Thyroid gland (tissue), 4 donors: ENCODE results near the gene ZNF480. TPM values are rescaled to one million over a fixed set of nuclear protein-coding genes. Genes with fewer than 3 reads are reported as not detected.
A peak's percentile ranks its signal among the peaks of the same experiment; 100 is the strongest.

Experiments
- DNase-seq, 2 donors: peaks; one replicate each; pipeline ENCODE4 v3.0.0-alpha.2; 2019
- H3K27ac ChIP-seq, 3 donors: fragments of 200-600 bp; sonication (generic); 1 replicate in 2 of 3; 2 replicates in 1 of 3; pipeline ENCODE4 v1.5.1; 2016 to 2019; ENCODE audit warnings: mild to moderate bottlenecking in 1 of 3, moderate library complexity in 1 of 3
- H3K27me3 ChIP-seq: fragments of 200-600 bp; sonication (generic); one replicate; pipeline ENCODE4 v1.5.1; 2019
- H3K36me3 ChIP-seq, 2 donors: fragments of 200-600 bp; sonication (generic); one replicate each; pipeline ENCODE4 v1.5.1; 2016 to 2019
- H3K4me1 ChIP-seq, 2 donors: fragments of 200-600 bp; sonication (generic); one replicate each; pipeline ENCODE4 v1.5.1; 2017 to 2019
- H3K4me3 ChIP-seq, 3 donors: fragments of 200-600 bp; sonication (generic); replicated peaks in 1 of 3; 1 replicate in 2 of 3; 2 replicates in 1 of 3; pipeline ENCODE4 v1.5.1; 2016; ENCODE audit warnings: mild to moderate bottlenecking in 1 of 3
- H3K9me3 ChIP-seq: fragments of 200-600 bp; sonication (generic); one replicate; pipeline ENCODE4 v1.5.1; 2017
- POLR2A ChIP-seq, 2 donors: fragments of 450-650 bp; IDR thresholded peaks; one replicate each; pipeline ENCODE4 v1.6.1; 2017; ENCODE audit warnings: antibody characterized with exemption in 2 of 2, mild to moderate bottlenecking in 2 of 2, moderate library complexity in 1 of 2
- WGBS, 2 donors: methylation state at CpG; one replicate each; pipeline ENCODE4 v1.1.5; 2017; 5-methylcytosine and 5-hydroxymethylcytosine counted together
- intact Hi-C: fragments of 100-400 bp; cut with DNase I; formaldehyde crosslinking; loops from one replicate; pipeline ENCODE4 v1.15.1; 2023
- total RNA-seq, 4 donors: library from RNA; depleted of rRNA; stranded (reverse); fragments of >200 nt; gene quantifications; one replicate each; pipeline ENCODE4 v1.2.3, GENCODE V29; 2016
- TF ChIP-seq, protein P1 (sequence below), 6 experiments: fragments of 200-600 bp in 3 of 6; fragments of 450-650 bp in 3 of 6; sonication (generic) in 3 of 6; IDR thresholded peaks; one replicate each; pipeline ENCODE4 v1.5.1; 2016 to 2019; ENCODE audit warnings: antibody characterized with exemption in 6 of 6, mild to moderate bottlenecking in 2 of 6, inconsistent platforms in 1 of 6, moderate library complexity in 1 of 6

The ZNF480 gene
- total RNA-seq, 4 donors from 2014 or later, result 12.6 to 14.4 (median 12.8) TPM

GRCh38 chr19:52270266-52270885 is 26.6 kb upstream of the ZNF480 start:
- H3K36me3 ChIP-seq, result no peaks in the 10 kb centered on the region
- peak overlapping the region; percentile 64 to 95 (median 77) for H3K4me3 ChIP-seq
- TF ChIP-seq, protein P1, sequence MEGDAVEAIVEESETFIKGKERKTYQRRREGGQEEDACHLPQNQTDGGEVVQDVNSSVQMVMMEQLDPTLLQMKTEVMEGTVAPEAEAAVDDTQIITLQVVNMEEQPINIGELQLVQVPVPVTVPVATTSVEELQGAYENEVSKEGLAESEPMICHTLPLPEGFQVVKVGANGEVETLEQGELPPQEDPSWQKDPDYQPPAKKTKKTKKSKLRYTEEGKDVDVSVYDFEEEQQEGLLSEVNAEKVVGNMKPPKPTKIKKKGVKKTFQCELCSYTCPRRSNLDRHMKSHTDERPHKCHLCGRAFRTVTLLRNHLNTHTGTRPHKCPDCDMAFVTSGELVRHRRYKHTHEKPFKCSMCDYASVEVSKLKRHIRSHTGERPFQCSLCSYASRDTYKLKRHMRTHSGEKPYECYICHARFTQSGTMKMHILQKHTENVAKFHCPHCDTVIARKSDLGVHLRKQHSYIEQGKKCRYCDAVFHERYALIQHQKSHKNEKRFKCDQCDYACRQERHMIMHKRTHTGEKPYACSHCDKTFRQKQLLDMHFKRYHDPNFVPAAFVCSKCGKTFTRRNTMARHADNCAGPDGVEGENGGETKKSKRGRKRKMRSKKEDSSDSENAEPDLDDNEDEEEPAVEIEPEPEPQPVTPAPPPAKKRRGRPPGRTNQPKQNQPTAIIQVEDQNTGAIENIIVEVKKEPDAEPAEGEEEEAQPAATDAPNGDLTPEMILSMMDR (IDR thresholded peaks at IDR 0.05), result no peak
- no peak for TF ChIP-seq POLR2A (IDR thresholded peaks at IDR 0.05)
- DNase-seq, result peak in 1 of 2 donors; percentile 11
- no peaks in the 10 kb centered on the region for H3K27me3 ChIP-seq
- peak overlapping the region; percentile 86 to 92 (median 88) for H3K27ac ChIP-seq
- intact Hi-C loops, result no loop called here
- WGBS, 2 donors, result 3 to 5% methylated on average over 11 of the region's 11 CpGs
- peaks cover 17 to 20% of the 10 kb centered on the region in 2 donors for H3K4me1 ChIP-seq
- H3K9me3 ChIP-seq, result no peaks in the 10 kb centered on the region

DNA sequence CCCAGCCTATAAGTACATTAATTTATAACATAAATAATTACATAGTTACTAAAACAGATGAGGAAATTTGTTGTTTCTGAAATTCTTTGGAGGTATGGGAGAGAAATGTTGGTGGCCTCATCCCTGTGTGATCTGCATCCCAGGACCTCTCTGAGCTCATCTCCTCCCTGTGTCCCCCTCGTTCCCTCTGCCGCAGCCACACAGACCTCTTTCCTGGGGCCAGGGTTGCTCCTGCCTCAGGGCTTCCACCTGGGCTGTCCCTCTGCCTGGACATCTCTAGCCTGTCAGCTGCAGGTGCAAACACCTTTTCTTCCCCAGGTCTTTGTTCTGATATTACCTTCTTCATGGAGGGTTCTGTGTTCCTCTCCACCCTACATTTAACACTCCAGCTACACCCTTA is 23.7 kb upstream of the ZNF480 start:
- intact Hi-C loops, result no loop called here
- no peaks in the 10 kb centered on the region for H3K9me3 ChIP-seq
- no peak for TF ChIP-seq POLR2A (IDR thresholded peaks at IDR 0.05)
- TF ChIP-seq, protein P1 (IDR thresholded peaks at IDR 0.05), result no peak
- no peak for DNase-seq
- H3K4me3 ChIP-seq, result no peak overlapping the region
- H3K27ac ChIP-seq, result no peak overlapping the region
- peaks cover 19 to 35% of the 10 kb centered on the region in 2 donors for H3K4me1 ChIP-seq
- H3K27me3 ChIP-seq, result no peaks in the 10 kb centered on the region
- WGBS, 2 donors, result 97 to 100% methylated on average over 2 of the region's 2 CpGs
- H3K36me3 ChIP-seq, result no peaks in the 10 kb centered on the region

- no peak for TF ChIP-seq POLR2A (IDR thresholded peaks at IDR 0.05)
- TF ChIP-seq, protein P1 (IDR thresholded peaks at IDR 0.05), result no peak
Measured at GRCh38 chr19:52274191-52274590, 22.8 kb upstream of the ZNF480 start.

DNA sequence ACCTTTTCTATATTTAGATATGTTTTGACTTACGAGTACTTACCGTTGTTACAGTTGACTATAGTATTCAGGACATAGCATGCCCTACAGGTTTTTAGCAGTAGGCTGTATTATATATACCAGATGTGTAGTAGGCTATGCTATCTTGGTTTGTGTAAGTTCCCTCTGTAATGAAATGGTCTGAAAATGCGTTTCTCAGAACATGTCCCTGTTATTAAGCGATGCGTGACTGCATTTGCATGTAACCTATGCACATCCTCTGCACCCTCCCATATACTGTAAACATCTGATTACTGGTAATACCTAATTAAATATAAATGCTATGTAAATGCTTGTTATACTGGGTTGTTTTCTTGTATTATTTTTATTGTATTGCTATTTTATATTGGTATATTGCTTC is 21.0 kb upstream of the ZNF480 start:
- no peaks in the 10 kb centered on the region for H3K36me3 ChIP-seq
- no peaks in the 10 kb centered on the region for H3K27me3 ChIP-seq
- no peak overlapping the region for H3K4me3 ChIP-seq
- no peak for DNase-seq
- 90 to 92% methylated on average over 5 of the region's 5 CpGs for WGBS, 2 donors
- no peaks in the 10 kb centered on the region for H3K9me3 ChIP-seq
- intact Hi-C loops, result no loop called here
- H3K27ac ChIP-seq, result no peak overlapping the region
- TF ChIP-seq, protein P1 (IDR thresholded peaks at IDR 0.05), result no peak
- TF ChIP-seq POLR2A (IDR thresholded peaks at IDR 0.05), result no peak
- H3K4me1 ChIP-seq, result peaks cover 8 to 24% of the 10 kb centered on the region in 2 donors

More at GRCh38 chr19:52274191-52274590, 22.8 kb upstream of the ZNF480 start:
- H3K27me3 ChIP-seq, result no peaks in the 10 kb centered on the region
- no peaks in the 10 kb centered on the region for H3K9me3 ChIP-seq
- H3K36me3 ChIP-seq, result no peaks in the 10 kb centered on the region
- no peak overlapping the region for H3K4me3 ChIP-seq
- H3K4me1 ChIP-seq, result peaks cover 15 to 31% of the 10 kb centered on the region in 2 donors
- 76 to 97% methylated on average over 5 of the region's 5 CpGs for WGBS, 2 donors
- intact Hi-C loops, result no loop called here
- H3K27ac ChIP-seq, result no peak overlapping the region
- DNase-seq, result no peak

- no peak overlapping the region for H3K27ac ChIP-seq
- no peak for TF ChIP-seq POLR2A (IDR thresholded peaks at IDR 0.05)
- TF ChIP-seq, protein P1 (IDR thresholded peaks at IDR 0.05), result no peak
- H3K36me3 ChIP-seq, result no peaks in the 10 kb centered on the region
- H3K27me3 ChIP-seq, result no peaks in the 10 kb centered on the region
- intact Hi-C loops, result no loop called here
- no peaks in the 10 kb centered on the region for H3K9me3 ChIP-seq
- H3K4me1 ChIP-seq, result peaks cover 2 to 19% of the 10 kb centered on the region in 2 donors
- whole genome bisulfite sequencing, 2 donors, result 56 to 63% methylated on average over 6 of the region's 6 CpGs
- no peak for DNase-seq
- H3K4me3 ChIP-seq, result no peak overlapping the region
Measured at GRCh38 chr19:52277471-52277870, 19.5 kb upstream of the ZNF480 start.
